GM12878 (cell line): ENCODE results near the gene HECTD2. TPM values are rescaled to one million over a fixed set of nuclear protein-coding genes. Genes with fewer than 3 reads are reported as not detected.

ENCODE experiments used
- ATAC-seq: fragments of 200-7000 bp; cut with Tn5 transposase; 3 replicates; pipeline ENCODE4 v1.9.1; 2020; ENCODE audit warnings: mild to moderate bottlenecking, moderate library complexity
- BruUV-seq: library from RNA; stranded (reverse); fragments of 400-500 nt; replicated peaks from 2 replicates; lab custom pipeline; 2021; lab: Mats Ljungman, UMichigan
- CTCF ChIA-PET: fragments of 300-600 bp; sonication (Branson Sonifier 250); formaldehyde crosslinking; extraction: SDS; loops from one replicate; lab custom pipeline; 2021; ENCODE audit warnings: inconsistent platforms; lab: Yijun Ruan, JAX
- POLR2A ChIA-PET: fragments of 350-600 bp; formaldehyde crosslinking; extraction: SDS; loops from one replicate; lab custom pipeline; 2021; ENCODE audit warnings: inconsistent platforms; lab: Charles Lee
- RAD21 ChIA-PET: fragments of 300-600 bp; sonication (Branson Sonifier 250); formaldehyde crosslinking; loops from one replicate; lab custom pipeline; 2023; ENCODE audit warnings: antibody characterized with exemption; ENCODE audit not compliant: unreplicated experiment; lab: Charles Lee
- SMC1A ChIA-PET: fragments of 300-600 bp; sonication (Branson Sonifier 250); formaldehyde crosslinking; loops from one replicate; lab custom pipeline; 2023; ENCODE audit not compliant: unreplicated experiment, uncharacterized antibody; lab: Charles Lee
- DNase-seq: peaks from one replicate; pipeline ENCODE4 v3.0.0-alpha.2; 2011; ENCODE audit warnings: low read depth, low spot score
- FAIRE-seq: peaks from 3 replicates; lab custom pipeline; 2011; peaks lifted over from hg19 to GRCh38; lab: Jason Lieb, UNC
- H2AFZ ChIP-seq: 2 replicates; pipeline ENCODE4 v1.6.0; 2011; ENCODE audit warnings: low read depth, low read length, control low read depth; ENCODE audit not compliant: control insufficient read depth
- H3K27ac ChIP-seq: 2 replicates; pipeline ENCODE4 v1.5.1; 2011; ENCODE audit warnings: control low read depth; ENCODE audit not compliant: control insufficient read depth, insufficient read depth
- H3K27me3 ChIP-seq, 2 experiments: replicated peaks in 1 of 2; 2 replicates each; pipeline versions ENCODE4 v1.6.0 to v1.6.1; 2011; ENCODE audit warnings: low read length in 1 of 2; ENCODE audit not compliant: control insufficient read depth in 2 of 2, insufficient read depth in 2 of 2
- H3K36me3 ChIP-seq, 2 experiments: 2 replicates each; pipeline ENCODE4 v1.5.1; 2011; ENCODE audit warnings: low read length in 1 of 2; ENCODE audit not compliant: control insufficient read depth in 2 of 2, insufficient read depth in 2 of 2
- H3K4me1 ChIP-seq: 2 replicates; pipeline ENCODE4 v1.6.1; 2011; ENCODE audit warnings: mild to moderate bottlenecking, low read length, moderate library complexity, mixed read lengths; ENCODE audit not compliant: control insufficient read depth, insufficient read depth
- H3K4me2 ChIP-seq: 2 replicates; pipeline ENCODE4 v1.6.0; 2011; ENCODE audit warnings: control low read depth; ENCODE audit not compliant: control insufficient read depth, insufficient read depth
- H3K4me3 ChIP-seq: fragments of 200-600 bp; sonication (generic); 2 replicates; pipeline ENCODE4 v1.5.1; 2016
- H3K79me2 ChIP-seq: 2 replicates; pipeline ENCODE4 v1.6.0; 2011; ENCODE audit warnings: low read length; ENCODE audit not compliant: control insufficient read depth, insufficient read depth
- H3K9ac ChIP-seq: 2 replicates; pipeline ENCODE4 v1.8.0; 2011; ENCODE audit warnings: low read length, control low read depth, mixed read lengths; ENCODE audit not compliant: control insufficient read depth, insufficient read depth
- H3K9me3 ChIP-seq: replicated peaks from 3 replicates; pipeline ENCODE4 v1.5.1; 2011; ENCODE audit warnings: mild to moderate bottlenecking, low read length; ENCODE audit not compliant: control insufficient read depth, insufficient read depth
- H4K20me1 ChIP-seq: 2 replicates; pipeline ENCODE4 v1.6.0; 2011; ENCODE audit not compliant: control insufficient read depth, insufficient read depth
- CHD4 ChIP-seq: fragments of 200-600 bp; sonication (generic); IDR thresholded peaks from 2 replicates; pipeline ENCODE4 v1.6.1; 2016; ENCODE audit warnings: mild to moderate bottlenecking
- EP300 ChIP-seq, 2 experiments: fragments of 150-350 bp in 1 of 2; IDR thresholded peaks; 2 replicates each; pipeline ENCODE4 v1.6.1; 2011 to 2012; ENCODE audit warnings: low read depth in 2 of 2, low read length in 2 of 2, borderline replicate concordance in 1 of 2, improper control_type of control experiment in 1 of 2, inconsistent platforms in 1 of 2; ENCODE audit not compliant: control insufficient read depth in 1 of 2
- IKZF1 ChIP-seq: fragments of 450-650 bp; conservative IDR thresholded peaks from 2 replicates; pipeline ENCODE4 v1.6.1; 2017; ENCODE audit warnings: antibody characterized with exemption, mild to moderate bottlenecking
- KAT2A ChIP-seq: conservative IDR thresholded peaks from 2 replicates; pipeline ENCODE4 v1.6.1; 2011; ENCODE audit warnings: low read depth, low read length; ENCODE audit not compliant: control insufficient read depth
- KLF5 ChIP-seq: fragments of 450-650 bp; IDR thresholded peaks from 2 replicates; pipeline ENCODE4 v1.6.1; 2014; ENCODE audit warnings: mild to moderate bottlenecking; ENCODE audit not compliant: partially characterized antibody
- POLR2AphosphoS2 ChIP-seq: IDR thresholded peaks from 2 replicates; pipeline ENCODE4 v1.6.1; 2011; ENCODE audit warnings: low read depth, mild to moderate bottlenecking, low read length, improper control_type of control experiment, moderate library complexity
- SIN3A ChIP-seq: IDR thresholded peaks from 2 replicates; pipeline ENCODE4 v1.6.1; 2012; ENCODE audit warnings: low read depth, low read length, improper control_type of control experiment
- SP1 ChIP-seq: IDR thresholded peaks from one replicate; pipeline ENCODE4 v1.6.1; 2011; ENCODE audit warnings: low read depth, low read length
- ZNF207 ChIP-seq: fragments of 450-650 bp; IDR thresholded peaks from 2 replicates; pipeline ENCODE4 v1.6.1; 2014; ENCODE audit warnings: antibody characterized with exemption, mild to moderate bottlenecking, borderline replicate concordance
- WGBS: methylation state at CpG from one replicate; pipeline ENCODE4 v1.1.6; 2016; ENCODE audit warnings: low lambda C conversion rate; ENCODE audit not compliant: insufficient replicate concordance, insufficient coverage; ENCODE audit errors: missing lambda C conversion rate; 5-methylcytosine and 5-hydroxymethylcytosine counted together
- in situ Hi-C: fragments of 300-500 bp; cut with MboI; formaldehyde crosslinking; loops from 9 replicates; pipeline ENCODE4 v1.14.3; 2018; ENCODE audit warnings: mixed read lengths
- intact Hi-C: fragments of 100-400 bp; cut with micrococcal nuclease; formaldehyde crosslinking; loops from one replicate; pipeline ENCODE4 v1.14.2; 2022; ENCODE audit not compliant: unreplicated experiment
- polyA plus RNA-seq, 11 experiments: library from polyadenylated mRNA; depleted of rRNA in 4 of 11; unstranded in 6 of 11; stranded (reverse) in 5 of 11; fragments of >200 nt; fragmentation: Nextera tagmentation in 4 of 11; fragmentation: Illumina TruSeq in 1 of 11; extraction: Ambion mirVana in 4 of 11; extraction: Trizol in 1 of 11; gene quantifications; 1 replicate in 1 of 11; 2 replicates in 10 of 11; pipeline versions ENCODE4 v1.2.1 to v1.2.3, GENCODE V29; 2011 to 2016; ENCODE audit warnings: inconsistent platforms in 2 of 11, missing spikeins in 2 of 11, low read depth in 1 of 11
- total RNA-seq, 4 experiments: library from RNA; depleted of rRNA in 3 of 4; stranded (reverse); fragments of >200 nt in 3 of 4; fragmentation: Illumina TruSeq in 1 of 4; extraction: Trizol in 1 of 4; gene quantifications; 2 replicates each; pipeline versions ENCODE4 v1.2.1 to v1.2.3, GENCODE V29; 2013 to 2021
- TF ChIP-seq, protein P1 (sequence below): IDR thresholded peaks from 2 replicates; pipeline ENCODE4 v1.6.1; 2012; ENCODE audit warnings: mild to moderate bottlenecking, low read depth, low read length
- TF ChIP-seq, protein P2 (sequence below): IDR thresholded peaks from 2 replicates; pipeline ENCODE4 v1.6.1; 2012; ENCODE audit warnings: low read depth, low read length, improper control_type of control experiment
- TF ChIP-seq, protein P3 (sequence below): fragments of 450-650 bp; formaldehyde crosslinking; IDR thresholded peaks from 2 replicates; pipeline ENCODE4 v1.4.0; 2020; ENCODE audit warnings: mild to moderate bottlenecking, moderate library complexity

The HECTD2 gene
- total and polyA plus RNA-seq, 10 of the 15 experiments (the other 5 are each of a cell fraction or from before 2014, with no cell fraction given): 0.87 to 3.0 (median 1.7) TPM

DNA sequence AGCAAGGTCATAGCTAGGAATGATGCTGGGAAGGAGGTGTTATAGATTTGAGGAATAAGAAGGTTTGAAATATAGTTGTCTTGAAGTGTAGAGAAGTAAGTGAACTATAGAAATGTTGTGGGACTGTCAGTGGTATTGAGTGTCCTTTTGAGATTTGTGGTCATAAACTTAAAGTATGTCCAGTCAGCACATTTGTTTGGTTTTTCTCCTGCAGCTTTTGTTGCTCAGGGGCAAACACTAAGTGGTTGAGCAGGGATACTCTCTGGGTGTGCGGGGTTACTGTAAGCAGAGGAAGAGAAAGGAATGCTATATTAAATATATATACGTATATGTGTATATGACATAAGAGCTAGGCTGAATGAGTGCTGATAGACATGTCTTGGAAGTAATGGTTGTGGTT lies 67.1 kb downstream of the HECTD2 start:
- DNase-seq (no peak), ATAC-seq (no peak), FAIRE-seq (no peak)
- in situ Hi-C loops: no loop called here
- SMC1A ChIA-PET: no interaction called here
- Histone ChIP-seq H3K4me2 (no peak overlapping the region), H3K9me3 (no peaks in the 10 kb centered on the region), H3K36me3 (no peaks in the 10 kb centered on the region), H3K27ac (no peak overlapping the region), H3K79me2 (no peaks in the 10 kb centered on the region), H3K4me3 (no peak overlapping the region), H4K20me1 (no peaks in the 10 kb centered on the region), H3K9ac (no peak overlapping the region), H3K27me3 (no peaks in the 10 kb centered on the region), H2AFZ (no peak overlapping the region), H3K4me1 (no peaks in the 10 kb centered on the region)
- RAD21 ChIA-PET: no interaction called here
- no TSS peak for BruUV-seq
- WGBS: 70% methylated on average over 2 of the region's 2 CpGs
- CTCF ChIA-PET: no interaction called here
- TF ChIP-seq CHD4: no peak
- TF ChIP-seq POLR2AphosphoS2: no peak
- TF ChIP-seq, protein P1, sequence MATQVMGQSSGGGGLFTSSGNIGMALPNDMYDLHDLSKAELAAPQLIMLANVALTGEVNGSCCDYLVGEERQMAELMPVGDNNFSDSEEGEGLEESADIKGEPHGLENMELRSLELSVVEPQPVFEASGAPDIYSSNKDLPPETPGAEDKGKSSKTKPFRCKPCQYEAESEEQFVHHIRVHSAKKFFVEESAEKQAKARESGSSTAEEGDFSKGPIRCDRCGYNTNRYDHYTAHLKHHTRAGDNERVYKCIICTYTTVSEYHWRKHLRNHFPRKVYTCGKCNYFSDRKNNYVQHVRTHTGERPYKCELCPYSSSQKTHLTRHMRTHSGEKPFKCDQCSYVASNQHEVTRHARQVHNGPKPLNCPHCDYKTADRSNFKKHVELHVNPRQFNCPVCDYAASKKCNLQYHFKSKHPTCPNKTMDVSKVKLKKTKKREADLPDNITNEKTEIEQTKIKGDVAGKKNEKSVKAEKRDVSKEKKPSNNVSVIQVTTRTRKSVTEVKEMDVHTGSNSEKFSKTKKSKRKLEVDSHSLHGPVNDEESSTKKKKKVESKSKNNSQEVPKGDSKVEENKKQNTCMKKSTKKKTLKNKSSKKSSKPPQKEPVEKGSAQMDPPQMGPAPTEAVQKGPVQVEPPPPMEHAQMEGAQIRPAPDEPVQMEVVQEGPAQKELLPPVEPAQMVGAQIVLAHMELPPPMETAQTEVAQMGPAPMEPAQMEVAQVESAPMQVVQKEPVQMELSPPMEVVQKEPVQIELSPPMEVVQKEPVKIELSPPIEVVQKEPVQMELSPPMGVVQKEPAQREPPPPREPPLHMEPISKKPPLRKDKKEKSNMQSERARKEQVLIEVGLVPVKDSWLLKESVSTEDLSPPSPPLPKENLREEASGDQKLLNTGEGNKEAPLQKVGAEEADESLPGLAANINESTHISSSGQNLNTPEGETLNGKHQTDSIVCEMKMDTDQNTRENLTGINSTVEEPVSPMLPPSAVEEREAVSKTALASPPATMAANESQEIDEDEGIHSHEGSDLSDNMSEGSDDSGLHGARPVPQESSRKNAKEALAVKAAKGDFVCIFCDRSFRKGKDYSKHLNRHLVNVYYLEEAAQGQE: no peak
- TF ChIP-seq SP1: no peak
- TF ChIP-seq SIN3A: no peak
- TF ChIP-seq, protein P2, sequence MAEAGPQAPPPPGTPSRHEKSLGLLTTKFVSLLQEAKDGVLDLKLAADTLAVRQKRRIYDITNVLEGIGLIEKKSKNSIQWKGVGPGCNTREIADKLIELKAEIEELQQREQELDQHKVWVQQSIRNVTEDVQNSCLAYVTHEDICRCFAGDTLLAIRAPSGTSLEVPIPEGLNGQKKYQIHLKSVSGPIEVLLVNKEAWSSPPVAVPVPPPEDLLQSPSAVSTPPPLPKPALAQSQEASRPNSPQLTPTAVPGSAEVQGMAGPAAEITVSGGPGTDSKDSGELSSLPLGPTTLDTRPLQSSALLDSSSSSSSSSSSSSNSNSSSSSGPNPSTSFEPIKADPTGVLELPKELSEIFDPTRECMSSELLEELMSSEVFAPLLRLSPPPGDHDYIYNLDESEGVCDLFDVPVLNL: no peak
- no peak for TF ChIP-seq EP300 (IDR thresholded peaks at IDR 0.05; ENCODE audit: borderline replicate concordance in 1 of 2, control insufficient read depth in 1 of 2, low read depth in 2 of 2, low read length in 2 of 2)
- TF ChIP-seq ZNF207: no peak
- no peak for TF ChIP-seq KAT2A
- TF ChIP-seq, protein P3, sequence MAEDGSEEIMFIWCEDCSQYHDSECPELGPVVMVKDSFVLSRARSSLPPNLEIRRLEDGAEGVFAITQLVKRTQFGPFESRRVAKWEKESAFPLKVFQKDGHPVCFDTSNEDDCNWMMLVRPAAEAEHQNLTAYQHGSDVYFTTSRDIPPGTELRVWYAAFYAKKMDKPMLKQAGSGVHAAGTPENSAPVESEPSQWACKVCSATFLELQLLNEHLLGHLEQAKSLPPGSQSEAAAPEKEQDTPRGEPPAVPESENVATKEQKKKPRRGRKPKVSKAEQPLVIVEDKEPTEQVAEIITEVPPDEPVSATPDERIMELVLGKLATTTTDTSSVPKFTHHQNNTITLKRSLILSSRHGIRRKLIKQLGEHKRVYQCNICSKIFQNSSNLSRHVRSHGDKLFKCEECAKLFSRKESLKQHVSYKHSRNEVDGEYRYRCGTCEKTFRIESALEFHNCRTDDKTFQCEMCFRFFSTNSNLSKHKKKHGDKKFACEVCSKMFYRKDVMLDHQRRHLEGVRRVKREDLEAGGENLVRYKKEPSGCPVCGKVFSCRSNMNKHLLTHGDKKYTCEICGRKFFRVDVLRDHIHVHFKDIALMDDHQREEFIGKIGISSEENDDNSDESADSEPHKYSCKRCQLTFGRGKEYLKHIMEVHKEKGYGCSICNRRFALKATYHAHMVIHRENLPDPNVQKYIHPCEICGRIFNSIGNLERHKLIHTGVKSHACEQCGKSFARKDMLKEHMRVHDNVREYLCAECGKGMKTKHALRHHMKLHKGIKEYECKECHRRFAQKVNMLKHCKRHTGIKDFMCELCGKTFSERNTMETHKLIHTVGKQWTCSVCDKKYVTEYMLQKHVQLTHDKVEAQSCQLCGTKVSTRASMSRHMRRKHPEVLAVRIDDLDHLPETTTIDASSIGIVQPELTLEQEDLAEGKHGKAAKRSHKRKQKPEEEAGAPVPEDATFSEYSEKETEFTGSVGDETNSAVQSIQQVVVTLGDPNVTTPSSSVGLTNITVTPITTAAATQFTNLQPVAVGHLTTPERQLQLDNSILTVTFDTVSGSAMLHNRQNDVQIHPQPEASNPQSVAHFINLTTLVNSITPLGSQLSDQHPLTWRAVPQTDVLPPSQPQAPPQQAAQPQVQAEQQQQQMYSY (CRISPR knock-in tag): no peak
- no peak for TF ChIP-seq KLF5
- no peak for TF ChIP-seq IKZF1
- intact Hi-C loops: no loop called here
- POLR2A ChIA-PET: no interaction called here
